CD4-positive, alpha-beta T cell (primary cell): ENCODE data around the gene IL22RA1. TPM values are rescaled to one million over a fixed set of nuclear protein-coding genes. Genes with fewer than 3 reads are reported as not detected.

ENCODE experiments used
- ATAC-seq: fragments of 200-7000 bp; cut with Tn5 transposase; one replicate; pipeline ENCODE4 v1.10.0; 2022; ENCODE audit warnings: mild to moderate bottlenecking; ENCODE audit not compliant: poor library complexity
- CTCF ChIA-PET: fragments of 350-600 bp; sonication (Branson Sonifier 250); formaldehyde crosslinking; loops from one replicate; lab custom pipeline; 2021; ENCODE audit warnings: antibody characterized with exemption, inconsistent platforms; lab: Charles Lee
- POLR2A ChIA-PET: fragments of 350-600 bp; sonication (Branson Sonifier 250); formaldehyde crosslinking; loops from one replicate; lab custom pipeline; 2021; ENCODE audit warnings: antibody characterized with exemption, inconsistent platforms; lab: Charles Lee
- DNase-seq, 14 experiments: peaks; one replicate each; pipeline ENCODE4 v3.0.0-alpha.2; 2013 to 2020; ENCODE audit warnings: mixed read lengths in 2 of 14
- H3K27ac ChIP-seq, 2 donors: one replicate each; pipeline versions ENCODE4 v1.5.1 to v1.7.0; 2013; ENCODE audit warnings: low read length in 2 of 2, low read depth in 1 of 2, mild to moderate bottlenecking in 1 of 2
- H3K27me3 ChIP-seq, 2 experiments: 1 replicate in 1 of 2; 2 replicates in 1 of 2; pipeline versions ENCODE4 v1.6.1 to v1.7.0; 2013; ENCODE audit warnings: low read length in 2 of 2, control low read depth in 1 of 2, mild to moderate bottlenecking in 1 of 2, moderate library complexity in 1 of 2; ENCODE audit not compliant: insufficient read depth in 2 of 2, control insufficient read depth in 1 of 2
- H3K36me3 ChIP-seq: one replicate; pipeline ENCODE4 v1.6.1; 2013; ENCODE audit warnings: low read length, control low read depth; ENCODE audit not compliant: insufficient read depth
- H3K4me1 ChIP-seq: one replicate; pipeline ENCODE4 v1.6.1; 2013; ENCODE audit warnings: low read length, control low read depth; ENCODE audit not compliant: insufficient read depth
- H3K4me3 ChIP-seq: one replicate; pipeline ENCODE4 v1.5.1; 2013; ENCODE audit warnings: mild to moderate bottlenecking, low read length, moderate library complexity
- H3K9me3 ChIP-seq, 2 experiments: 1 replicate in 1 of 2; 2 replicates in 1 of 2; pipeline versions ENCODE4 v1.6.1 to v1.7.0; 2013; ENCODE audit warnings: low read length in 2 of 2, mild to moderate bottlenecking in 2 of 2, control low read depth in 1 of 2, moderate library complexity in 1 of 2; ENCODE audit not compliant: control insufficient read depth in 1 of 2, insufficient read depth in 1 of 2
- H3K27ac Mint-ChIP-seq: one replicate; pipeline ENCODE4 v1.8.0; 2020; ENCODE audit warnings: mixed read lengths
- H3K27me3 Mint-ChIP-seq: one replicate; pipeline ENCODE4 v1.8.0; 2021; ENCODE audit warnings: mixed read lengths
- H3K36me3 Mint-ChIP-seq: one replicate; pipeline ENCODE4 v1.8.0; 2021; ENCODE audit warnings: low read depth, mixed read lengths
- H3K4me1 Mint-ChIP-seq: one replicate; pipeline ENCODE4 v1.8.0; 2021; ENCODE audit warnings: low read depth, mixed read lengths
- H3K4me3 Mint-ChIP-seq: one replicate; pipeline ENCODE4 v1.8.0; 2020; ENCODE audit warnings: mild to moderate bottlenecking, mixed read lengths
- H3K9me3 Mint-ChIP-seq: one replicate; pipeline ENCODE4 v1.8.0; 2020; ENCODE audit warnings: mixed read lengths
- intact Hi-C, 2 experiments: fragments of 100-400 bp; cut with DNase I in 1 of 2; cut with micrococcal nuclease in 1 of 2; formaldehyde crosslinking; loops; one replicate each; pipeline versions ENCODE4 v1.15.1 to v1.9.0; 2023 to 2025; cut with DNase I, micrococcal nuclease
- total RNA-seq, 174 experiments: library from RNA in 2 of 174; stranded (reverse) in 2 of 174; gene quantifications; one replicate each; pipeline ENCODE4 v1.2.3 and lab custom pipeline; 2021 to 2026
- TF ChIP-seq, protein P1 (sequence below): fragments of 200-600 bp; IDR thresholded peaks from one replicate; pipeline ENCODE4 v1.8.0; 2022; ENCODE audit warnings: antibody characterized with exemption, mild to moderate bottlenecking

Gene IL22RA1
- total RNA-seq, 2 experiments from 2014 or later: not detected

DNA sequence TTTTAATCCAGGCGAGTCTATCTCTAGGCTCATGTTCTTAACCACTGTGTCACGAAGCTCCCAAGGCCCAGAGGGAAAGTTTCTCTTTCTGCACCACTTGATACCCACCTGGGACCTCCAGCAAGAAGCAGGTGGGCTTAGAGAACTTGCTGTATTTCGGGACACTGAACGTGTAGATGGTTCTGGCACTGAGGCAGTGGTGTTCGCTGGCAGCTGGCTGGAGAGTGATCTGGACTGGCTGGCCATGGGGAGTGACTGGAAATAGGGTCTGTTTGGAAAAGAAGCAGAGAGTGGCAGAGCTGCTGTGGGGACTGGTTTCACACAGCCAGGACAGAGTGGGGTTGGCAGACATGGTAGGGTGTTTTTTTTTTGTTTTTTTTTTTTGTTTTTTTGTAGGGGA, 16.4 kb upstream of the IL22RA1 start:
- intact Hi-C loops: no loop called here

DNA sequence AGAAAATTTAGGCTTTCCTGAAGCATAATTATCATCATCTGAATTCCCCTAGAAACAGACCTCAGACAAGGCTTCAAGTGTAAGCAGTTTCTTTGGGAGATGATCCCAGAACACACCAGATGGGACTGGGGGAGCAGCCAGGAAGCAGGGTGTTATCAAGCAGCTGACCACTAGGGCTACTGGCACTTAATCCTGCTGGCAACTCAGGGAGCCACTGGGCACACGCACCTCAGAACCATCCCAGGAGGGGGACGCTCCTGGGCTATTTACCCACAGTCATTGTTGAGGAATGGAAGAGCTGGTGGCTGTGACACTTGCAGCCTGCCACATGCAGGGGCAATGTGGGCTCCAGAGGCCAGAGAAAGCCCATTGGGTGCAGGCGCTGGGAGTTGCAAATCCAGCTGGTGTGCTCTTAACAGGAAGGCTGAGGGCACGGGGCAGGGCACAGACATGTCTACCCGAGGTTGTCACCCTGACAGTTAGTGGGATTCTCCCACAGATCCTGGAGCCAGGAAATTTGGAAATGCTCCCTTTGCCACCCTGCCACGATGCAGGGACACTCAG, 15.1 kb upstream of the IL22RA1 start:
- ATAC-seq: no peak
- Histone ChIP-seq H3K4me3 (no peak overlapping the region), H3K36me3 (peaks cover 6% of the 10 kb centered on the region), H3K4me1 (no peaks in the 10 kb centered on the region), H3K27me3 (peaks cover 0 to 2% of the 10 kb centered on the region in 2 experiments), H3K27ac (no peak overlapping the region), H3K9me3 (no peaks in the 10 kb centered on the region)
- Mint-ChIP-seq H3K36me3 (peaks cover 4% of the 10 kb centered on the region), H3K27me3 (peaks cover under 1% of the 10 kb centered on the region), H3K4me1 (no peaks in the 10 kb centered on the region), H3K9me3 (no peaks in the 10 kb centered on the region), H3K27ac (no peak overlapping the region), H3K4me3 (no peak overlapping the region)
- CTCF ChIA-PET: interaction anchor here (2.0 kb wide), 1 partner anchor 8 kb away, joined by 6 read pairs; no protein-coding TSS in a partner anchor
- intact Hi-C loops: no loop called here
- DNase-seq: no peak
- POLR2A ChIA-PET: no interaction called here
- TF ChIP-seq, protein P1, sequence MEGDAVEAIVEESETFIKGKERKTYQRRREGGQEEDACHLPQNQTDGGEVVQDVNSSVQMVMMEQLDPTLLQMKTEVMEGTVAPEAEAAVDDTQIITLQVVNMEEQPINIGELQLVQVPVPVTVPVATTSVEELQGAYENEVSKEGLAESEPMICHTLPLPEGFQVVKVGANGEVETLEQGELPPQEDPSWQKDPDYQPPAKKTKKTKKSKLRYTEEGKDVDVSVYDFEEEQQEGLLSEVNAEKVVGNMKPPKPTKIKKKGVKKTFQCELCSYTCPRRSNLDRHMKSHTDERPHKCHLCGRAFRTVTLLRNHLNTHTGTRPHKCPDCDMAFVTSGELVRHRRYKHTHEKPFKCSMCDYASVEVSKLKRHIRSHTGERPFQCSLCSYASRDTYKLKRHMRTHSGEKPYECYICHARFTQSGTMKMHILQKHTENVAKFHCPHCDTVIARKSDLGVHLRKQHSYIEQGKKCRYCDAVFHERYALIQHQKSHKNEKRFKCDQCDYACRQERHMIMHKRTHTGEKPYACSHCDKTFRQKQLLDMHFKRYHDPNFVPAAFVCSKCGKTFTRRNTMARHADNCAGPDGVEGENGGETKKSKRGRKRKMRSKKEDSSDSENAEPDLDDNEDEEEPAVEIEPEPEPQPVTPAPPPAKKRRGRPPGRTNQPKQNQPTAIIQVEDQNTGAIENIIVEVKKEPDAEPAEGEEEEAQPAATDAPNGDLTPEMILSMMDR: no peak

More for the DNA sequence above, 16.4 kb upstream of the IL22RA1 start:
- ATAC-seq (no peak), DNase-seq (no peak)
- TF ChIP-seq, protein P1: no peak
- ChIA-PET CTCF (interaction anchor here (2.0 kb wide), 1 partner anchor 9 kb away, joined by 6 read pairs; no protein-coding TSS in a partner anchor), POLR2A (no interaction called here)
- H3K4me3 ChIP-seq: no peak overlapping the region
- H3K27me3 ChIP-seq: no peaks in the 10 kb centered on the region
- no peaks in the 10 kb centered on the region for H3K4me1 ChIP-seq
- peaks cover 8% of the 10 kb centered on the region for H3K36me3 ChIP-seq
- Mint-ChIP-seq H3K27ac (no peak overlapping the region), H3K4me1 (no peaks in the 10 kb centered on the region), H3K27me3 (no peaks in the 10 kb centered on the region), H3K36me3 (peaks cover 4% of the 10 kb centered on the region), H3K9me3 (no peaks in the 10 kb centered on the region), H3K4me3 (no peak overlapping the region)
- no peak overlapping the region for H3K27ac ChIP-seq
- H3K9me3 ChIP-seq: no peaks in the 10 kb centered on the region

DNA sequence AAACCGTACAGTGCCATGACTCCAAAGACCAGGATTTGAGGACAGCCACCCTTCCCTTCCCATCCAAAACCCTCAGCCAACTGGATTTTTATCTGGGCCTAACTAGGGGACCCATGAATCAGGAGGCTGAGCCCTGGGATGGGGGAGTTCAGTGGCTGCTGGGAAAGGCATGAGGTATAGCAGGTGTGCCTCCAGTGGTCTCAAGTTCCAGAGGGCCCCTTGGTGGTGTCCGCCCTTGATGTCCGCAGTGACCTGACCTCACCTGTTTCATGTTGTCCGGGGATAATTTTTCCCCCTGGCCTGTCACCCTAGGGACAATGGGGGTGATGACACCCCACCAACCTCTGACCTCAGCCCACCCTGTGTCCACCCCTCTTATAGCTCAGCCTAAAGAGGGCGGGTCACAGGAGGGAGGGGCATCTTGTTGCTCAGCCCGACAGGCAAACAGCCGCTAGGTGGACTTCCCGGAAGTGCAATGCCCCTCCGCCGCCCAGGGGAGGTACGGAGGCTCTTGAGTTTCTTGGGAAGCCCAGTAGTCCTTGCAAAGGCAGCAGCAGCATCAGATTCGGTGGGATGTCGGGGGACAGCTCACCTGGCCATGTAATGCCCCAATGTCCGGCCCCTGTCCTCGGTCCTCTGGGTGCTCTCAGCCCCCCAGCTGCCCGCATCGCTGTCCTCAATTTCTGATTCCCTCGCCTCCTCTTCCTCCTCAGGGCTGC, 13.8 kb upstream of the IL22RA1 start:
- no peaks in the 10 kb centered on the region for H3K4me1 ChIP-seq
- H3K4me3 ChIP-seq: no peak overlapping the region
- peaks cover 4% of the 10 kb centered on the region for H3K36me3 Mint-ChIP-seq
- TF ChIP-seq, protein P1: no peak
- H3K27me3 Mint-ChIP-seq: peaks cover 11% of the 10 kb centered on the region
- CTCF ChIA-PET: no interaction called here
- no peak overlapping the region for H3K27ac Mint-ChIP-seq
- intact Hi-C loops: no loop called here
- no peaks in the 10 kb centered on the region for H3K9me3 ChIP-seq
- H3K36me3 ChIP-seq: peaks cover 6% of the 10 kb centered on the region
- ATAC-seq (no peak), DNase-seq (no peak)
- H3K27ac ChIP-seq: no peak overlapping the region
- peaks cover under 1 to 9% of the 10 kb centered on the region in 2 experiments for H3K27me3 ChIP-seq
- H3K4me3 Mint-ChIP-seq: no peak overlapping the region
- H3K4me1 Mint-ChIP-seq: no peaks in the 10 kb centered on the region
- POLR2A ChIA-PET: no interaction called here
- no peaks in the 10 kb centered on the region for H3K9me3 Mint-ChIP-seq
